Loucy (cell line): Measurements from ENCODE around the gene INPP4B.

Source experiments
- CTCF ChIP-seq: fragments of 200-600 bp; sonication (generic); conservative IDR thresholded peaks from 2 replicates; pipeline ENCODE4 v1.5.1; 2014; ENCODE audit warnings: mild to moderate bottlenecking, antibody characterized with exemption, low read length
- EZH2phosphoT487 ChIP-seq: fragments of 200-600 bp; IDR thresholded peaks from 2 replicates; pipeline ENCODE4 v1.6.1; 2018; ENCODE audit warnings: antibody characterized with exemption, mild to moderate bottlenecking, moderate library complexity, borderline replicate concordance

- no peak for TF ChIP-seq CTCF
- no peak for TF ChIP-seq EZH2phosphoT487
Measured at GRCh38 chr4:142548491-142548890, 297.6 kb downstream of the INPP4B start.
